A673 (cell line): ENCODE measurements around the gene TRIM16.
"Not testable (repeated sequence)": the region's sequence is repeated elsewhere in the genome, so short reads cannot be mapped to it uniquely, and the experiment has no call there.

Experiments used
- CTCF ChIP-seq: fragments of 300-800, 200-600 bp; sonication (generic); conservative IDR thresholded peaks from 2 replicates; pipeline ENCODE4 v1.5.1; 2017; ENCODE audit warnings: low read depth, mild to moderate bottlenecking, antibody characterized with exemption, low read length, moderate library complexity, mixed read lengths
- EZH2 ChIP-seq: fragments of 200-600 bp; sonication (generic); IDR thresholded peaks from 2 replicates; pipeline ENCODE4 v1.6.1; 2017; ENCODE audit warnings: borderline replicate concordance, low read depth, mild to moderate bottlenecking, mixed read lengths, antibody characterized with exemption, low read length; ENCODE audit not compliant: poor library complexity, severe bottlenecking

GRCh38 chr17:15588017-15588416 is 96.1 kb downstream of the TRIM16 start:
- not testable (repeated sequence) for TF ChIP-seq CTCF, EZH2
